Thyroid gland (tissue), 4 donors: Measurements from ENCODE around the gene VPS13C.
"Not testable (repeated sequence)": the region's sequence is repeated elsewhere in the genome, so short reads cannot be mapped to it uniquely, and the experiment has no call there.

ENCODE experiments used
- CTCF ChIP-seq, 6 experiments: fragments of 200-600 bp in 3 of 6; fragments of 450-650 bp in 3 of 6; sonication (generic) in 3 of 6; IDR thresholded peaks; one replicate each; pipeline ENCODE4 v1.5.1; 2016 to 2019; ENCODE audit warnings: antibody characterized with exemption in 6 of 6, mild to moderate bottlenecking in 2 of 6, inconsistent platforms in 1 of 6, moderate library complexity in 1 of 6
- POLR2A ChIP-seq, 2 donors: fragments of 450-650 bp; IDR thresholded peaks; one replicate each; pipeline ENCODE4 v1.6.1; 2017; ENCODE audit warnings: antibody characterized with exemption in 2 of 2, mild to moderate bottlenecking in 2 of 2, moderate library complexity in 1 of 2

GRCh38 chr15:62005354-62005753 is 54.9 kb downstream of the VPS13C start:
- not testable (repeated sequence) for TF ChIP-seq CTCF, POLR2A (IDR thresholded peaks at IDR 0.05)
